ENCODE data around the gene IDH3G.
A peak's percentile ranks its signal among the peaks of the same experiment; 100 is the strongest.

- TF ChIP-seq, protein P1, sequence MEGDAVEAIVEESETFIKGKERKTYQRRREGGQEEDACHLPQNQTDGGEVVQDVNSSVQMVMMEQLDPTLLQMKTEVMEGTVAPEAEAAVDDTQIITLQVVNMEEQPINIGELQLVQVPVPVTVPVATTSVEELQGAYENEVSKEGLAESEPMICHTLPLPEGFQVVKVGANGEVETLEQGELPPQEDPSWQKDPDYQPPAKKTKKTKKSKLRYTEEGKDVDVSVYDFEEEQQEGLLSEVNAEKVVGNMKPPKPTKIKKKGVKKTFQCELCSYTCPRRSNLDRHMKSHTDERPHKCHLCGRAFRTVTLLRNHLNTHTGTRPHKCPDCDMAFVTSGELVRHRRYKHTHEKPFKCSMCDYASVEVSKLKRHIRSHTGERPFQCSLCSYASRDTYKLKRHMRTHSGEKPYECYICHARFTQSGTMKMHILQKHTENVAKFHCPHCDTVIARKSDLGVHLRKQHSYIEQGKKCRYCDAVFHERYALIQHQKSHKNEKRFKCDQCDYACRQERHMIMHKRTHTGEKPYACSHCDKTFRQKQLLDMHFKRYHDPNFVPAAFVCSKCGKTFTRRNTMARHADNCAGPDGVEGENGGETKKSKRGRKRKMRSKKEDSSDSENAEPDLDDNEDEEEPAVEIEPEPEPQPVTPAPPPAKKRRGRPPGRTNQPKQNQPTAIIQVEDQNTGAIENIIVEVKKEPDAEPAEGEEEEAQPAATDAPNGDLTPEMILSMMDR (IDR thresholded peaks at IDR 0.05) = no peak
- TF ChIP-seq POLR2A (IDR thresholded peaks at IDR 0.05) (no peak), POLR2AphosphoS5 (IDR thresholded peaks at IDR 0.05) (peak; percentile 46 to 77 (median 75))
These were observed at the start of gene IDH3G, which contains the start of gene SSR4 for GRCh38 chrX:153794018-153794896.

Data from breast epithelium (tissue), 3 donors.